Nephron progenitor cell (in vitro differentiated cells): Measurements from ENCODE around the gene NEU2.

Experiments
- DNase-seq: peaks from one replicate; pipeline ENCODE4 v3.0.0; 2021
- H3K27ac Mint-ChIP-seq: 2 replicates; pipeline ENCODE4 v1.8.0; 2021; ENCODE audit warnings: mild to moderate bottlenecking, moderate library complexity, mixed read lengths
- H3K27me3 Mint-ChIP-seq: 2 replicates; pipeline ENCODE4 v1.8.0; 2021; ENCODE audit warnings: mild to moderate bottlenecking, low read depth, mixed read lengths; ENCODE audit not compliant: poor library complexity
- H3K36me3 Mint-ChIP-seq: 2 replicates; pipeline ENCODE4 v1.8.0; 2021; ENCODE audit warnings: low read depth, mixed read lengths
- H3K4me1 Mint-ChIP-seq: 2 replicates; pipeline ENCODE4 v1.8.0; 2021; ENCODE audit warnings: mixed read lengths
- H3K4me3 Mint-ChIP-seq: 2 replicates; pipeline ENCODE4 v1.8.0; 2021; ENCODE audit warnings: mild to moderate bottlenecking, moderate library complexity, mixed read lengths
- H3K9me3 Mint-ChIP-seq: 2 replicates; pipeline ENCODE4 v1.8.0; 2021; ENCODE audit warnings: mild to moderate bottlenecking, moderate library complexity, mixed read lengths
- TF ChIP-seq, protein P1 (sequence below): fragments of 200-600 bp; sonication (generic); IDR thresholded peaks from 2 replicates; pipeline ENCODE4 v1.5.0; 2021; ENCODE audit warnings: antibody characterized with exemption

The NEU2 gene

DNA sequence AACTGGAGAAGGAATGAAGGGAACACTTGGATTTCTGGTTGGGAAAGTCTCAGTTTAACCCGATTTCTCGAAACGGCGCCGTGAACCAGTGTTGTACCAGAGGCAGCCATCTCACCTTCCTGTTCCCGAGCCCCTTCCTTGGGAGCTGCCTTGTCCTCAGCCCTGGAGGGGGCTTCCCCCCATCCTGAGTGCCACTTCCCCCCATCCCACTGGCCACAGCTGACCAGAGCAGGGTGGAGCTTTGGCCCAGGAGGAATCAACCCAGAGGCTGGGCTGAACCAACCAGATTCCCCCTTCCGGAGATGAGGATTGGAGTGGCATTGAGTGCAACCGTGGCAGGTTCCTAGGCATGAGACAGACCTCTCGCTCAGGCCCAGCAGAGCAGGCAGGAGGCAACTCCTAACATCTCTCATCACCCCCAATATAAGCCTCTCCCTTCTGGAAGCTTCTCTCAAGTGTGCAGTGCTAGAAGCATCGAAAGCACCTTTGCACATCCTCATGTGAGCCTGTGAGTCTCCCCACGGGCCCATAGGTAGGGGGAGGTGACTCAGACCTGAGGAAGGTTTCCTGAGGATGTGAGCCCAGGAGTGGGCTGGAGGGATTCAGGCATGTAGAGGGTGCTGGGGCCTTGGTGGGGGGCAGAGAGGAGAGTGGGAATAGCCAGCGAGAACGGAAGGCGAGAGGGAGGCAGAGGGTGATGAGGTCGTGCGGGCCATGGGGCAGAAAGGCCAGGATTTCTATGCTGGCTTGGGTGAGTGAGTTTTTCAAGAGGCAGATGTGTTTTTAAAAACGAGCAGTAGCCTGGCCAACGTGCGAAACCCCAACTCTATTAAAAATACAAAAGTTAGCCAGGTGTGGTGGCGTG is 31.4 kb upstream of the NEU2 start:
- Mint-ChIP-seq H3K27me3 (peaks cover 11% of the 10 kb centered on the region), H3K9me3 (no peaks in the 10 kb centered on the region), H3K27ac (no peak overlapping the region), H3K4me1 (peaks cover 17% of the 10 kb centered on the region), H3K4me3 (no peak overlapping the region), H3K36me3 (no peaks in the 10 kb centered on the region)
- DNase-seq: no peak
- TF ChIP-seq, protein P1, sequence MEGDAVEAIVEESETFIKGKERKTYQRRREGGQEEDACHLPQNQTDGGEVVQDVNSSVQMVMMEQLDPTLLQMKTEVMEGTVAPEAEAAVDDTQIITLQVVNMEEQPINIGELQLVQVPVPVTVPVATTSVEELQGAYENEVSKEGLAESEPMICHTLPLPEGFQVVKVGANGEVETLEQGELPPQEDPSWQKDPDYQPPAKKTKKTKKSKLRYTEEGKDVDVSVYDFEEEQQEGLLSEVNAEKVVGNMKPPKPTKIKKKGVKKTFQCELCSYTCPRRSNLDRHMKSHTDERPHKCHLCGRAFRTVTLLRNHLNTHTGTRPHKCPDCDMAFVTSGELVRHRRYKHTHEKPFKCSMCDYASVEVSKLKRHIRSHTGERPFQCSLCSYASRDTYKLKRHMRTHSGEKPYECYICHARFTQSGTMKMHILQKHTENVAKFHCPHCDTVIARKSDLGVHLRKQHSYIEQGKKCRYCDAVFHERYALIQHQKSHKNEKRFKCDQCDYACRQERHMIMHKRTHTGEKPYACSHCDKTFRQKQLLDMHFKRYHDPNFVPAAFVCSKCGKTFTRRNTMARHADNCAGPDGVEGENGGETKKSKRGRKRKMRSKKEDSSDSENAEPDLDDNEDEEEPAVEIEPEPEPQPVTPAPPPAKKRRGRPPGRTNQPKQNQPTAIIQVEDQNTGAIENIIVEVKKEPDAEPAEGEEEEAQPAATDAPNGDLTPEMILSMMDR: no peak

GRCh38 chr2:233002829-233003657 is 29.4 kb upstream of the NEU2 start:
- Mint-ChIP-seq H3K4me3 (no peak overlapping the region), H3K36me3 (no peaks in the 10 kb centered on the region), H3K9me3 (no peaks in the 10 kb centered on the region), H3K27me3 (peaks cover 17% of the 10 kb centered on the region), H3K27ac (no peak overlapping the region), H3K4me1 (peaks cover 10% of the 10 kb centered on the region)
- DNase-seq: no peak
- TF ChIP-seq, protein P1: no peak

DNA sequence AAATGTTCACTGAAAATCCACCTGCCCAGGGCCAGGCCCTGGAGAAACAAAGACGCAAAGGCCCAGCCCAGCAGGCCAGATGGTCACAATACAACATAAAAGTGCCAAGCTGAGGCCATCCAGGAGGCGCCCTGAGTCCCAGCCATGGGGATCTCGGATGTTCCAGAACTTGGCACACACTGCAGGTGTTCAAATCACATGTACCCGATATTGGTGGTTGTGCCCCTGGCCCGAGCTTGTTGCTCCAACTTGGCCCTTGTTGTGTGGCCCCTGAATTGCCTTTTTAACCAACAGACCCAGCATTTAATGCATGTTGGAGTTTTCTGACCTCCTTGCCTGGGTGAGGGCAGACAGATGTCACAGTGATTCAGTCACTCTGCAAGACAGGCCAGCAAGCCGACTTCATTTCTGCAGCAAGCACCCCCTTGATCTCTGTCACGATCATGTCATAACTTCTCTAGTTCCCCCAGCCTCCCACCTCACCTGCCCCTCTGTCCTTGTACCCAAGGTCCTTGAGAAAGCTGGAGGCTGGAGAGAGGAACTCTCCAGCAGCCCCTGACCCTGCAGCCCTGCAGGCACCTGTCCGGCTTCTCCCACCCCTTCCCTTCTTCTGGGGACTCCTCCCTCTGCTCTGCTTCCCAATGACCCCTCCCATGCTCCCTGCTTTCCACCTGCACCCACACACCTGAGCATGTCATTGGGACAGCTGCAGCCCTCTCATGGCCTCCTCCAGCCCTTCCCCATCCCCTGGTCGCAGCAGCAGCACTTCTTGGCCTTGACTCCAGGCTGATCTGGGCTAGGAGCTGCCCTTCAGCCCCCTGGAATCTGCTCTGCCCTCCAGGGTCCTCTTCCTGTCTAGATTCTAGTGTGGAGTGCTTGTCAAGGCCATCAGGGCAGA is 28.6 kb upstream of the NEU2 start:
- Mint-ChIP-seq H3K27ac (no peak overlapping the region), H3K27me3 (peaks cover 17% of the 10 kb centered on the region), H3K9me3 (no peaks in the 10 kb centered on the region), H3K36me3 (no peaks in the 10 kb centered on the region), H3K4me1 (peaks cover 10% of the 10 kb centered on the region), H3K4me3 (no peak overlapping the region)
- DNase-seq: no peak
- TF ChIP-seq, protein P1: no peak

- Mint-ChIP-seq H3K27ac (no peak overlapping the region), H3K9me3 (no peaks in the 10 kb centered on the region), H3K27me3 (peaks cover 17% of the 10 kb centered on the region), H3K36me3 (no peaks in the 10 kb centered on the region), H3K4me3 (no peak overlapping the region), H3K4me1 (peaks cover 6% of the 10 kb centered on the region)
- TF ChIP-seq, protein P1: no peak
- no peak for DNase-seq
Observed at GRCh38 chr2:233005096-233005495, 27.4 kb upstream of the NEU2 start.

DNA sequence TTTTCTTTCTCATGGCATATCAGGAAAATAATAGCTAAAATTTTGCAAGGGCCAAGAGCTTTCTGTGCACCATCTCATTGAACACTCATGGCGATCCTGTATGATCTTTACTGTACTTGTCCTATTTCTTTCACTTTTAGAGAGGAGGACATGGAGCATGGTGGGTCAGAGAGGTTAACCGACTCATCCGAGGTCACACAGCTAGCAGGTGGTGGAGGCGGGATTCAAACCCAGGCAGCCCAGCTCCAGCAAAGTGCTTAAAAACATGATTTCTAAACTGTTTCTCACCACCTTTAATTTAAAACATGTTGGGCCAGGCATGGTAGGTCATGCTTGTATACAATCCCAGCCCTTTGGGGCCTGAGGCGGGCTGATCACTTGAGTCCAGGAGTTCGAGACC is 25.8 kb upstream of the NEU2 start:
- Mint-ChIP-seq H3K36me3 (no peaks in the 10 kb centered on the region), H3K4me1 (peaks cover 13% of the 10 kb centered on the region), H3K4me3 (no peak overlapping the region), H3K9me3 (no peaks in the 10 kb centered on the region), H3K27ac (no peak overlapping the region), H3K27me3 (peaks cover 12% of the 10 kb centered on the region)
- DNase-seq: no peak
- TF ChIP-seq, protein P1: no peak
